HG03520 (cell line): ENCODE data around the gene OTOP3.
"Not testable (repeated sequence)": the region's sequence is repeated elsewhere in the genome, so short reads cannot be mapped to it uniquely, and the experiment has no call there.

Source experiments
- ATAC-seq: cut with Tn5 transposase; IDR thresholded peaks from one replicate; pipeline ENCODE4 v1.9.1; 2021; ENCODE audit warnings: mild to moderate bottlenecking, moderate library complexity; ENCODE audit not compliant: unreplicated experiment

OTOP3 gene

GRCh38 chr17:74935585-74936469 lies at the start of gene OTOP3:
TSS of gene OTOP3 (plus strand) at chr17:74935898. CDS start at chr17:74935922, 24 bp downstream.
- no peak for ATAC-seq

GRCh38 chr17:74888469-74888868 lies 47.2 kb upstream of the OTOP3 start:
- ATAC-seq, result no peak

GRCh38 chr17:74890554-74890953 lies 45.1 kb upstream of the OTOP3 start:
- no peak for ATAC-seq

GRCh38 chr17:74892013-74892841 lies 43.5 kb upstream of the OTOP3 start:
- ATAC-seq, result no peak

GRCh38 chr17:74892974-74893911 lies 42.5 kb upstream of the OTOP3 start, which contains the start of gene FADS6:
TSS of gene FADS6 (minus strand) at chr17:74893633. CDS start at chr17:74893595, 38 bp downstream.
- ATAC-seq, result no peak

- no peak for ATAC-seq
These were observed 41.6 kb upstream of the OTOP3 start for GRCh38 chr17:74893936-74894671.

- ATAC-seq, result no peak
These were observed 37.2 kb upstream of the OTOP3 start for GRCh38 chr17:74898376-74898946.

GRCh38 chr17:74900208-74900607 lies 35.5 kb upstream of the OTOP3 start:
- no peak for ATAC-seq

- ATAC-seq, result no peak
These were observed 34.2 kb upstream of the OTOP3 start for GRCh38 chr17:74901353-74902135.

GRCh38 chr17:74903034-74903433 lies 32.7 kb upstream of the OTOP3 start:
- no peak for ATAC-seq

GRCh38 chr17:74903671-74904070 lies 32.0 kb upstream of the OTOP3 start:
- no peak for ATAC-seq

GRCh38 chr17:74904687-74905409 lies 30.9 kb upstream of the OTOP3 start:
- no peak for ATAC-seq

GRCh38 chr17:74906214-74906793 lies 29.4 kb upstream of the OTOP3 start:
- not testable (repeated sequence) for ATAC-seq

GRCh38 chr17:74907012-74907411 lies 28.7 kb upstream of the OTOP3 start:
- ATAC-seq, result no peak

GRCh38 chr17:74909097-74909496 lies 26.6 kb upstream of the OTOP3 start:
- ATAC-seq, result not testable (repeated sequence)

- ATAC-seq, result not testable (repeated sequence)
These were observed 24.3 kb upstream of the OTOP3 start for GRCh38 chr17:74911423-74911822.

- ATAC-seq, result no peak
These were observed 19.4 kb upstream of the OTOP3 start for GRCh38 chr17:74916136-74916850.
